Activated CD4-positive, alpha-beta T cell treated with anti-CD3 and anti-CD28 coated beads, Interleukin-2, Interleukin-4, amounts not matched to agents 100 ng/mL and 50 ng/mL, durations not matched to agents 16 hours and 8 hours (primary cell): ENCODE results near the gene SPRED2.

ENCODE experiments used
- DNase-seq: peaks from one replicate; pipeline ENCODE4 v3.0.0-alpha.2; 2020; ENCODE audit warnings: low spot score

SPRED2 gene

DNA sequence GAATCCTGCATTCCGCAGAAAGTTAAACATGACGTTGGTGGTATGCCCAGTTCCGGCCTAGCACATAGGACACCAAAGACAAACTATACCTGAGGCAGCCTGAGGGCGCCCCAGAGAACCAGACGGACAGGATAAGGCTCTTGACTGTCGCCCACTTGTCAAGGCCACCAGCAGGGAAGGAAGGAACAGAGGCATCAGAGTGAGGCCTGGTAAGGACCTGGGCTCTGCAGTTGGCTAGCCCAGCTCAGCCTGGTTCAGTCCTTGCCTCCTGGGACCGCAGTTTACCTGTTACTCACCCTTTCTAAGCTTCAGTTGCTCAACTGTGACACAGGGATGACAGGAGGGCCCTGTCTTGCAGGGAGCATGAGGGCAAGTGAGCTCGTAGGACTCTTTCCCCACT is 122.7 kb downstream of the SPRED2 start:
- DNase-seq = no peak

- DNase-seq = no peak
These were observed 126.5 kb downstream of the SPRED2 start for GRCh38 chr2:65305934-65306333.

- DNase-seq = peak; percentile 88
These were observed 131.4 kb downstream of the SPRED2 start for GRCh38 chr2:65300761-65301711.

DNA sequence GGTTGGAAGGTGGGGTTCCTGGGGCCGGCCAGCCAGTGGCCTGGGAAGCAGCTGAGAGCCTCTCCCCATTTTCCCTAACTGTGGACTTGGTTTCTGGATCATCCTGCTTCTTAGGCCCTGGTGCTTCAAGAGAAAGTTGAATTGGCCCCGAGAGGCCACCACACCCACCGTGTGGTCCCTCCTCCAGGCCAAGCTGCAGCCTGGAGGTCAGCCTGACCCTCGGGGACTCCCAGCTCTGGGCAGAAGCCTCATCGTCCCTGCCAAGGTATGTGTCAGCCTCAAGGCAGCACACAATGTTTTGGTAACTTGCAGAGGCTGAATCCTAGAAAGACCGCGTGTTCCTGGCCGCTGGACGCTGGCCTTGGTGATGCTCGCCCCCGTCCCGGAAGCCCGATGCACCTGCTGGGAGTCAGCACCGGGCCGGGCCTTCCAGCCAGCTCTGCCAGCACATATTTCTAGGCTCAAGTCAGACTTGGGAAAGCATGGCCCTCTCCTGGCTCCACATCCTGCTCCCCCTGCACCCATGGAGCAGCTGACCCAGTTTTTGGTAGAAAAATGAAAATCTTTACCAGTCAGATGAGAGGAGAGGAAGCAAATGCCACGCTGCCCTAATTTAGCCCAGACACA is 132.2 kb downstream of the SPRED2 start:
- DNase-seq = no peak

DNA sequence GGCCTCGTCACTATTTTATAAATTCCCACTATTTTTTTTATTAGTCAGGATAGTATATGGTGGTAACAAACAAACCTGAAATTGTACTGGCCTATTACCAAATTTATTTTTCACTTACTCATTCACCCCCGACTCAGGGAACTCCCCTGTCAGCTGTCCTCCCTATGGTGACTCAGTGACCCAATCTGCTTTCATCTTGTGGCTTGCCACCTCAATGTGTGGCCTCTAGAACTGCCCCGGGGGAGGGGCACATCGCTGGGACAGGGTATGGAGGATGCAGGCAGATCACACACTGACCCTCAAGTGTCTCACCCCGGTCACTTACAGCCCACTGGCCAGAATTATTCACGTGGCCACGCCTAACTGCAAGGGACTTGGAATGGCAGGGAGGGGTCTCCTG is 133.2 kb downstream of the SPRED2 start:
- DNase-seq = peak; percentile 78

DNA sequence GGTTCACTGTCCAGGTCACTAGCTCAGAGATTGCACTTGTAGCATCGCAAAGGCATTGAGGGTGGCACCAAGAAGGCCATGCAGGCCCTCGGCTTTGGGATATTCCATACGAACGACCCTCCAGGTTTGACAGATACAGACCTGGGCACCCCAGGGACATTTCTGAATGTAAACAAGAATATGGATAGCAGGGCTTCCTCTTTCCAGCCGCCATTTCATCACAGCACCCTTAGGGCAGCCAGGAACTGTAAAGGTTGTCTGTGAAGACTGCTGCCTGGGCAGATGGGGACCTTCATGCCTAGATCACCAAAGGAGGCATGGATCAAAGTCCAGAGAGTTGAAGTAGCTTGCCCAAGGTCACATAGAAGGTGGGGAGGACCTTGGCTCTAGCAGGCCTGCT is 134.3 kb downstream of the SPRED2 start:
- no peak for DNase-seq

DNA sequence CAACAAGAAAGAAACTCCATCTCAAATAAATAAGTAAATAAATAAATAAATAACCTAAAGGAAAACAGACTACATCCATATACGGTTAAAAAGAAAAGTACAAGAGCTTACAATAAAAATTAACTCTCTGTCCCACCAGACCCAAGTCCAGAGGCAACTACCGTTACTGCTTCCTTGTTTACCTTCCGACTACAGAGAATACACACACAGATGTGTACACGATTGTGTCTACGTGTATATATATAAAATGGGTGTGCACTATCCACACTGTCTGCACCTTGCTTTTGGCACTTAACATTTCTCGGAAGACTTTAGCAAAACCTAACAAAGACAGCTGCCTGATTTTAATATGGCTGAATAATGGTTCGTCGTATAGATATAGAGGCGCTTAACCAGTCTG is 134.9 kb downstream of the SPRED2 start:
- no peak for DNase-seq

DNA sequence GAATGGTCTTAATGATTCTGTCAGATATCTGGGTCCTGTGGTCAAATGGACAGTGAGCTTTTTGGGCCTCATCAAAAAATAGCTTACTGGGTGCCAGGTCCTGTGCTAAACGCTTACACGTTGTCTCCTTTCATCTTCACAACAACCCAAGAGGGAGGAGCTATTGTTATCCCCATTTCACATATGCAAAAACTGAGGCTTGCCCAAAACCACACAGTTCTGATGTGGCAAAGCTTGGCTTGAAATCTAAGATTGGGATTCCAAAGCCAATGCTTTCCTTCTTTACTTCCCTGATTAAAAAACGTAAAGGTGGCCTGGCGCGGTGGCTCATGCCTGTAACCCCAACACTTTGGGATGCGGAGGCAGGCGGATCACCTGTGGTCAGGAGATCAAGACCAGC is 135.4 kb downstream of the SPRED2 start:
- no peak for DNase-seq

DNA sequence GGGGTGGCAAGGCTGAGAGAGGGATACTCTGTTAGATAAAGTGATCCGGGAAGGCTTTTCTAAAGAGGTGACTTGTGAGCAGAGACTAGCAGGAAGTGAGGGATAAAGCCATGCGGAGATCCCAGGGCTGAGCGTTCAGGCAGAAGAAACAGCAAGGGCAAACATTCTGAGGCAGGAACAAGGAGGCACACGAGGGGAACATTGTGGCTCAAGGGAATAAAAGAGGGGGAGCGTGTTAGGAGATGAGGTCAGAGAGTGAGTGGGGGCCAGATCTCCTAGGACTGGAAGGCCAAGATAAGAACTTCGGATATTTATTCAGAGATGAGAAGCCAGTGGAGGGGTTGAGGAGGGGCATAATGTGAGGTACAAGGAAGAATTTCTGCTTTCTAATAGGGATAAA is 137.7 kb downstream of the SPRED2 start:
- DNase-seq = no peak

DNA sequence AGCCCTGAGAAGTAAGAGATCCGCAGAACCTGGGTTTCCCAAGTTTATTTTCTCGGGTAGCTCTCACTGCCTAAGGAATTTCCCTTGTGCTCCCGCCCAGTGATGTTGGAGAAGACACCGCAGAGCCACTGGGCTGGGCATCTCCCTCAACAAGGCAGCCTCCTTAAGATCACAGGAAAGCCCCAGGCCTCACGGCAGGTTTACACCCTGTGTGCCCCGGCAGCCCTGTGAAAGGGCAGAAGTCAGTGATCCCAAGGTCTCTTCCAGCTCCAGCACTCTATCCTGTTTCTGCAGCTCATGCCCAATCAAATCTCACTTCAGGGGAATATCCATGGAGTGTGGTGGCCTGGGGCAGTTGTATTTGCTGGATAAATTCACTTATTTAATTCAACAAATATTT is 138.3 kb downstream of the SPRED2 start:
- DNase-seq = no peak

GRCh38 chr2:65293376-65293775 is 139.0 kb downstream of the SPRED2 start:
- DNase-seq = no peak

DNA sequence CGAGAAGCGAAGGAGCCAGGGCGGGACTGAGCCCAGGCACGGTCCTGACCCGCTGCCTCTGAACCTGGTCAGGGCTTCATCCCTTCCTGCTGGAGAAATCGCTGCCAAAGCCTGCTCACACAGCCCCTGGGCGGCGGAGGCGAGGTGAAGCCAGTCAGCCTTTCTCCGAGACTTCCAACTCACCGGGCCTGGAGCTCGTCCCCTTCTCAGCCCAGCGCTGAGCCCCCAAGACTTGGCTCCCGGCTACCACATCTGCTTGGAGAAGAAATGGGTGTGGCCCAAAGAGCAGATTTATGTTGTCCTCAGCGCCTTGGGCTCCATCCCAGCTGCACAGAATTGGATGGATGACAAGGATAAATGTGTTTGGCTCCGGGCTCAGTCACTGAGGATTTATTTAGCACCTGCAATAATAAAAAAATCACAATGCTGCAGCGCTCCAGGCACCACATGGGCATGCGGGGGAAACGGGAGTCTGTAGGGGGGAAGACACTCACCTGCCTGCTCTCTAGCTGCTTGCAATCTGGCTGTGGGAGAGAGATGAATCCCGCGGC is 139.9 kb downstream of the SPRED2 start:
- DNase-seq = no peak

DNA sequence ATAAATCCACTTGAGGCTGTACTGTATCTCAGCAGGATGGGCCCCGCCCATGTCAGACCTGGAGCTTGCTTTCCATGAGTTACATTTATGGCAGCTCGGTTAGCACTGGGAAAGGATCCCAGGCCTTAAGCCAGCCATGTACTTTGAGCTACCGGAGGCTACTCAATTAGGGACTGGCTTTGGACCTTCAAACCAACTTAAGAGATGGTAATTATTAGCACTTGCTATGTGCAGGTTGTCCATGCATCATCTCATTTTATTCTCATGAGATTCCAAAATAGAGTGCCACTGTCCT is 140.3 kb downstream of the SPRED2 start:
- no peak for DNase-seq

DNA sequence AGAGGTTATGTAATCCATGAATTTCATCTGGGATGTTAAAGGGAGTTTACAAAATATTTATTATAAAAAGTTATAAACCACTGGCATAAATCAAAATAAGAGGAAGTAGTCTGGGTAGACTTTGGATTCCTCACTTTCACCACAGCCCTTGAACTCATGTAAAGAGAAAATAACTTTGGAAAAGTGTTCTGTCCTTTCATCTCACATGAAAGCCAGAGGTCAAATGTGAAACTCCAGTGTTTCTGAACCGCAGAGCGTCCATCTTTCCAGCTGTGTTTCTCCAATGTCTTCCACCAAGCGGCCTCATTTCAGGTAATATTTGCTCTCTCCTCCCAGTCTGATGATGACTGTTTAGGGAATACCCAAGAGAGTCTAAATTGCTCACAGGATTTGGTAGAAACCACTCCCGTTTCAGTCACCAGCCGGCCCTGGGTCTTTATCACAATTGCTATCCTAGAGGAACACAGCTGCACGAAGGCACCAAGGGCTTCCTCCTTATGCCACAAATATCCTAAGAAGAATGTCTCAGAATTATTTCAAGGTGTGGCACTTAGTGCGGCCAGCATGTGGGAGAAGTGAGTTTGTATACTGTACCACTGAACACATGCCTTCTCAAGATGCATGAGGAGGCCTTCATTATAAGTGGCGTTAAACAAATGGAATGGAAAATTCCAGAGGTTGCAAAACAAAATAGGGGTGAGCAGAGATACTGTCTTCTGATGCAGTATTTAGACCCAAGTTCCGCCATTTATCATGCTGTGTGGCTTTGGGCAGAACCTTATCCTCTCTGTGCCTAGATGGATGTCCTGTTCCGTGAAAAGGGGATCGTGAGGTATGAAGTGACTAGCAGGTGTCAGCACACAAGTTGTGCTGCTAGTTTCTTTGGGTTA is 140.9 kb downstream of the SPRED2 start:
- DNase-seq = no peak

DNA sequence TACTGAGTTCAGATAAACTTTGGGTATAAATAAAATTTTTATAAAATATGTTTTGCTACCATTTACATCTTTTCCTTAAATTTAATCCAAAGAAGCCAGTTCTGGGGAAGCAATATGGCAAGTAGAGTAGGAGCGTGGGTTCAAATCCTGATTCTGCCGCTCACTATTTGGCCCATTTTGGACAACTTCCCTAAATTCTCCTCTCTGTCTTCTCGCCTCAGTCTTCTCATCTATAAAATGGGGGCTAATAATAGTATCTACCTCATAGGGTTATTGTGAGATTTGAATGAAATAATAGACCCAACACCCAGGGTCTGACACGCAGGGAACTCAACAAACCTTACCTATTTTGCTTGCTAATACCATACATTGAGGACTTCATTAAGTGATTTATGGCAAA is 145.0 kb downstream of the SPRED2 start:
- DNase-seq = no peak

DNA sequence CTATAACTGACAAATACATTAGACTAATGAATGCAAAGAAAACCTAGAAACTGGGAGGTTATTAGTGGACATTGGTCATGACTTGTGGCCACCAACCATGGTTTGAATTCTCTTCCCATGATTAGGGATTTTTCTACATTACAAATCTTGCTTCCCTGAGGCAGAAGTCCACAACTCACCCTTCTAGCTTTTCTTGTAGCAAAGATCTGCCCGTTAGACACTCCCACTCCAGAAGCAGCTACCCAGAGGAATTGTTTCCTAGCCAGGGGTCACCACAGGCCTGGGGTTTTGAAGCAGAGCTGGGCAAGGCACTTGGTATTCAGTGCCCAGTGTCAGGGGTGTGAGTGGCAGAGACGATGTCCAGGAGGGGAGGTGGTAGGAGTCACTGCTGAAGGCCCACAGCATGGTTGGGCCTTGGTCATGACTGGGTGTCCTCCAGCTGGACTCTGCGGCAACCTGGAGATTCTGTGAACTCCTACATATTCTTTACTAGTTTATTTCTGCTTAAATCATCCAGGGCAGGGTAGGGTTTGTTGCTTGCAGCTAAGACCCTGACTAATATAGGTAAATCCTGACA is 149.8 kb downstream of the SPRED2 start:
- no peak for DNase-seq

GRCh38 chr2:65281627-65282351 is 150.6 kb downstream of the SPRED2 start:
- no peak for DNase-seq

DNA sequence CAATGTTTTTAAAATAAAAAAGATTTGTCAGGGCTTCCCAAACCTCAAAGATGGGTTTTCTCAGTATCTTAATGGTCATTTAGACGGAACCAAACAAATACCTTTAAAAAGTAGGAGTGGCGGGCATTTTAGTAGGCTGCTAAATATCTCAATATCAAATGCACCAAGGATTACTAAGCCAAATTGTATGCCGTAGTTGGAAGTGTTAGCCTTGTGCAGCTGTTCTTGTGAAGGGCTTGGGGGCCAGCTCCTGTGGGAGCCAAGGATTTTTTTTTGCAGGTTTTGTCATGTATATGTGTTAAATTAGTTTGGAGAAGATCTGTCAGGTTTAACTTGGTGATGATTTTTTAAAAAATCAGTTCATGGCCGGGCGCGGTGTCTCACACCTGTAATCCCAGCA is 152.6 kb downstream of the SPRED2 start:
- no peak for DNase-seq

- DNase-seq = no peak
These were observed 153.8 kb downstream of the SPRED2 start for GRCh38 chr2:65278531-65278981.

DNA sequence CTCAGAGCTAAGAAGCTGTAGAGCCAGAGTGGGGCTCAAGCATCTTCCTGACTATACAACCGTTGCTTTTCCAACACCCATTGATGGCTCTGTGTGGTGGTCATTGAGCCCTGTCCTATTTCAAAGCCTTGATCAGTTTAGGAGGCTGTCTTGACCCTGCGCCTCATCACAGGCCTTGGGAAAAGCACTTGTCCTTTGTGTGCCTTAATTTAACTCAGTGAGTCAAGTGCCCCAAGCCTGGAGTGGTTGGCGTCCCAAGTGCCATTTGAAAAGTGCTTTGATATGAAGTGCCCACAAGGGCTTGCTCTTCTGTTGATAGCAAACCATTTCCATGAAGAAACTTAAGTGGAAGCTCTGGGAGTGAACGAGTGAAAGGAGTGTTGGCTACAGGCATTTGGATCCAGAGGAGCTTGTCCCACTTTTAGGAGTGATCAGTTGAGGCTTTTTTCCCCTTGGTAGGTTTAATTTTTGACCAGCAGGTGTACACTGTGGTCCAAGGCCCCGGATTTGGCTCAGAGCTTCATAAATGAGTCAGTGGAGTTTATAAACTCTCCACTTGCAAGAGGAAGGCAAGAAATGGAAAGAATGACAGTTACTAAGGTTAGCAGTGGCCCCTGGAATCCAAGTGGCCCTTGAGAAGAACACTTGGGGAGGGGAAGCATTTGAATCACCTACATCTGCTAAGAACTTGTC is 154.5 kb downstream of the SPRED2 start:
- peak; percentile 14 for DNase-seq

- DNase-seq = no peak
These were observed 155.3 kb downstream of the SPRED2 start for GRCh38 chr2:65277118-65277517.
